Gastroesophageal sphincter (tissue), 3 donors: ENCODE data around the gene ACAA1.

ENCODE experiments used
- EP300 ChIP-seq: sonication (generic); formaldehyde crosslinking; IDR thresholded peaks from one replicate; pipeline ENCODE4 v1.6.1; 2017; ENCODE audit warnings: antibody characterized with exemption, mild to moderate bottlenecking
- POLR2A ChIP-seq, 2 donors: fragments of 450-650 bp; IDR thresholded peaks; one replicate each; pipeline ENCODE4 v1.6.1; 2017; ENCODE audit warnings: antibody characterized with exemption in 2 of 2, mild to moderate bottlenecking in 2 of 2, moderate library complexity in 1 of 2
- POLR2AphosphoS5 ChIP-seq: sonication (generic); formaldehyde crosslinking; IDR thresholded peaks from one replicate; pipeline ENCODE4 v1.6.1; 2017; ENCODE audit warnings: antibody characterized with exemption
- TF ChIP-seq, protein P1 (sequence below), 4 experiments: fragments of 200-600 bp in 2 of 4; fragments of 450-650 bp in 2 of 4; sonication (generic) in 1 of 4; IDR thresholded peaks; one replicate each; pipeline ENCODE4 v1.5.1; 2017 to 2019; ENCODE audit warnings: antibody characterized with exemption in 4 of 4, mild to moderate bottlenecking in 2 of 4, moderate library complexity in 2 of 4

DNA sequence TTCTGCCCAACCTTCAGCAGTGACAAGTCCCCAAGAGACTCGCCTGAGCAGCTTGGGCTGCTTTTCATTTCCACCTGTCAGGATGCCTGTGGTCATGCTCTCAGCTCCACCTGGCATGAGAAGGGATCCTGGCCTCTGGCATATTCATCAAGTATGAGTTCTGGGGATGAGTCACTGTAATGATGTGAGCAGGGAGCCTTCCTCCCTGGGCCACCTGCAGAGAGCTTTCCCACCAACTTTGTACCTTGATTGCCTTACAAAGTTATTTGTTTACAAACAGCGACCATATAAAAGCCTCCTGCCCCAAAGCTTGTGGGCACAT is 5.0 kb upstream of the ACAA1 start:
- TF ChIP-seq, protein P1, sequence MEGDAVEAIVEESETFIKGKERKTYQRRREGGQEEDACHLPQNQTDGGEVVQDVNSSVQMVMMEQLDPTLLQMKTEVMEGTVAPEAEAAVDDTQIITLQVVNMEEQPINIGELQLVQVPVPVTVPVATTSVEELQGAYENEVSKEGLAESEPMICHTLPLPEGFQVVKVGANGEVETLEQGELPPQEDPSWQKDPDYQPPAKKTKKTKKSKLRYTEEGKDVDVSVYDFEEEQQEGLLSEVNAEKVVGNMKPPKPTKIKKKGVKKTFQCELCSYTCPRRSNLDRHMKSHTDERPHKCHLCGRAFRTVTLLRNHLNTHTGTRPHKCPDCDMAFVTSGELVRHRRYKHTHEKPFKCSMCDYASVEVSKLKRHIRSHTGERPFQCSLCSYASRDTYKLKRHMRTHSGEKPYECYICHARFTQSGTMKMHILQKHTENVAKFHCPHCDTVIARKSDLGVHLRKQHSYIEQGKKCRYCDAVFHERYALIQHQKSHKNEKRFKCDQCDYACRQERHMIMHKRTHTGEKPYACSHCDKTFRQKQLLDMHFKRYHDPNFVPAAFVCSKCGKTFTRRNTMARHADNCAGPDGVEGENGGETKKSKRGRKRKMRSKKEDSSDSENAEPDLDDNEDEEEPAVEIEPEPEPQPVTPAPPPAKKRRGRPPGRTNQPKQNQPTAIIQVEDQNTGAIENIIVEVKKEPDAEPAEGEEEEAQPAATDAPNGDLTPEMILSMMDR (IDR thresholded peaks at IDR 0.05), result no peak
- no peak for TF ChIP-seq POLR2A (IDR thresholded peaks at IDR 0.05)
- TF ChIP-seq POLR2AphosphoS5, result no peak
- no peak for TF ChIP-seq EP300
